Natural killer cell (primary cell): ENCODE results near the gene RNF43. TPM values are rescaled to one million over a fixed set of nuclear protein-coding genes. Genes with fewer than 3 reads are reported as not detected.

Experiments used
- ATAC-seq, 3 donors: fragments of 150-1000 bp in 2 of 3; fragments of 200-7000 bp in 1 of 3; cut with Tn5 transposase; 1 replicate in 1 of 3; 2 replicates in 2 of 3; pipeline ENCODE4 v1.10.0; 2021; ENCODE audit warnings: mild to moderate bottlenecking in 2 of 3, moderate library complexity in 2 of 3
- DNase-seq, 2 donors: peaks; one replicate each; pipeline versions ENCODE4 v3.0.0 to v3.0.0-alpha.2; 2013 to 2021; ENCODE audit warnings: mixed read lengths in 1 of 2
- H3K27ac ChIP-seq: one replicate; pipeline ENCODE4 v1.5.1; 2013; ENCODE audit warnings: mild to moderate bottlenecking, low read length
- H3K27me3 ChIP-seq: one replicate; pipeline ENCODE4 v1.6.1; 2013; ENCODE audit warnings: low read length; ENCODE audit not compliant: control insufficient read depth, insufficient read depth
- H3K36me3 ChIP-seq: one replicate; pipeline ENCODE4 v1.6.1; 2013; ENCODE audit warnings: low read length; ENCODE audit not compliant: control insufficient read depth, insufficient read depth
- H3K4me1 ChIP-seq: one replicate; pipeline ENCODE4 v1.6.1; 2013; ENCODE audit warnings: low read length; ENCODE audit not compliant: control insufficient read depth, insufficient read depth
- H3K4me3 ChIP-seq: one replicate; pipeline ENCODE4 v1.5.1; 2013; ENCODE audit warnings: low read length
- H3K9me3 ChIP-seq: one replicate; pipeline ENCODE4 v1.6.1; 2013; ENCODE audit warnings: low read length; ENCODE audit not compliant: control insufficient read depth, insufficient read depth
- H3K27ac Mint-ChIP-seq, 2 donors: one replicate each; pipeline ENCODE4 v1.8.0; 2022; ENCODE audit warnings: mild to moderate bottlenecking in 2 of 2, mixed read lengths in 2 of 2, moderate library complexity in 1 of 2
- H3K27me3 Mint-ChIP-seq, 2 donors: one replicate each; pipeline ENCODE4 v1.8.0; 2022; ENCODE audit warnings: low read depth in 2 of 2, mixed read lengths in 2 of 2
- H3K36me3 Mint-ChIP-seq: one replicate; pipeline ENCODE4 v1.8.0; 2022; ENCODE audit warnings: mixed read lengths
- H3K4me1 Mint-ChIP-seq, 2 donors: one replicate each; pipeline ENCODE4 v1.8.0; 2022; ENCODE audit warnings: mixed read lengths in 2 of 2
- H3K4me3 Mint-ChIP-seq: one replicate; pipeline ENCODE4 v1.8.0; 2022; ENCODE audit warnings: mild to moderate bottlenecking, moderate library complexity, mixed read lengths
- H3K9me3 Mint-ChIP-seq, 2 donors: one replicate each; pipeline ENCODE4 v1.8.0; 2022; ENCODE audit warnings: mixed read lengths in 2 of 2
- WGBS: methylation state at CpG from one replicate; pipeline ENCODE4 v1.1.7; 2013; ENCODE audit warnings: missing lambda C conversion rate; ENCODE audit not compliant: insufficient coverage; 5-methylcytosine and 5-hydroxymethylcytosine counted together
- intact Hi-C: fragments of 100-400 bp; cut with micrococcal nuclease; formaldehyde crosslinking; loops from one replicate; pipeline ENCODE4 v1.14.2; 2022
- total RNA-seq, 4 donors: library from RNA; stranded (reverse); fragments of 120-200 nt in 1 of 4; gene quantifications; one replicate each; pipeline versions ENCODE4 v1.2.3 to v1.2.4, GENCODE V29; 2013 to 2022
- TF ChIP-seq, protein P1 (sequence below): fragments of 200-600 bp; IDR thresholded peaks from one replicate; pipeline ENCODE4 v1.8.0; 2022; ENCODE audit warnings: antibody characterized with exemption

Gene RNF43
- total RNA-seq, 3 donors from 2014 or later (not counting 1 experiment from before 2014, with no cell fraction given), result 0.95 to 1.1 (median 1.0) TPM

DNA sequence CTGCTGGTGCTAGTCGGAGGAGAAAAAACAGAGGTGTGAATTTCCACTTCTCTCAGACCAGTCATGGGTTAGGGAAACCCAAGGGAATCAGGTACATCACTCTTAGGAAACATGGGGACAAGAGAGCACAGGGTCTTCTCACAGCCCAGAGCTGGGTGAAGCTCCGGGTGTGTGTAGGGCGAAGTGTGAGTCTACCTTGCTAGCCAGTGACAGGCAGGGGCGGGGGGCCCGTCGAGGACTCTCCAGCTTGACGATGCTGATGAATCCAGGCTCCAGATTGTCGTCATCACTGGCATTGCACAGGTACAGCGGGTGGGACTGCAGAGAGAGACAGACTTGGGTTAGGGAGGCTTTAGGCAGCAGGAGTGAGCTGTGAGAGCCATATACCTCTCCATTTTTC is 46.6 kb downstream of the RNF43 start:
- H3K4me1 Mint-ChIP-seq, result peaks cover 42 to 48% of the 10 kb centered on the region in 2 donors

DNA sequence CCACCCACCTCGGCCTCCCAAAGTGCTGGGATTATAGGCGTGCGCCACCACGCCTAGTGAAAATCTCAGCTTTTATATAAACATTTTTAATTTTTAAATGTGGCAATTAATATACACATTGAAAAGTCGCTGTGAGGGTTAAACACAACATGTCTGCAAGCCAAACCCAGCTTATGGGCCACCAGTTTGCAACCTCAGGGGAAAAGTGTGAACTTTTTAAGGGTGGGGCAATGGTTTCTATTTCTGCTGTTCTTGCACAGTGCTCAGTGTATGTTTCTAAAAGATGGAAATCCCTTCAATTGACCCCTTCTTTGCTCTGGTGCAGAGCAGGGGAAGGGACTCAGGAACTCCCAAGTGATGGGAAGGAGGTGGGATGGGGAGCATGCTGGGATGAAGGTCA is 47.0 kb downstream of the RNF43 start:
- Histone ChIP-seq H3K36me3 (no peaks in the 10 kb centered on the region), H3K4me3 (no peak overlapping the region), H3K4me1 (peaks cover 31% of the 10 kb centered on the region), H3K27me3 (no peaks in the 10 kb centered on the region), H3K27ac (no peak overlapping the region), H3K9me3 (no peaks in the 10 kb centered on the region)
- Mint-ChIP-seq H3K9me3 (no peaks in the 10 kb centered on the region), H3K27me3 (no peaks in the 10 kb centered on the region), H3K36me3 (no peaks in the 10 kb centered on the region), H3K4me1 (peaks cover 44% of the 10 kb centered on the region in 2 donors), H3K4me3 (peak overlapping the region; percentile 77), H3K27ac (peak overlapping the region; percentile 75 to 88)
- peak; percentile 63 to 81 (median 69) for ATAC-seq
- 10% methylated on average over 1 of the region's 5 CpGs for WGBS
- DNase-seq, result no peak
- intact Hi-C loops, result no loop called here
- TF ChIP-seq, protein P1, sequence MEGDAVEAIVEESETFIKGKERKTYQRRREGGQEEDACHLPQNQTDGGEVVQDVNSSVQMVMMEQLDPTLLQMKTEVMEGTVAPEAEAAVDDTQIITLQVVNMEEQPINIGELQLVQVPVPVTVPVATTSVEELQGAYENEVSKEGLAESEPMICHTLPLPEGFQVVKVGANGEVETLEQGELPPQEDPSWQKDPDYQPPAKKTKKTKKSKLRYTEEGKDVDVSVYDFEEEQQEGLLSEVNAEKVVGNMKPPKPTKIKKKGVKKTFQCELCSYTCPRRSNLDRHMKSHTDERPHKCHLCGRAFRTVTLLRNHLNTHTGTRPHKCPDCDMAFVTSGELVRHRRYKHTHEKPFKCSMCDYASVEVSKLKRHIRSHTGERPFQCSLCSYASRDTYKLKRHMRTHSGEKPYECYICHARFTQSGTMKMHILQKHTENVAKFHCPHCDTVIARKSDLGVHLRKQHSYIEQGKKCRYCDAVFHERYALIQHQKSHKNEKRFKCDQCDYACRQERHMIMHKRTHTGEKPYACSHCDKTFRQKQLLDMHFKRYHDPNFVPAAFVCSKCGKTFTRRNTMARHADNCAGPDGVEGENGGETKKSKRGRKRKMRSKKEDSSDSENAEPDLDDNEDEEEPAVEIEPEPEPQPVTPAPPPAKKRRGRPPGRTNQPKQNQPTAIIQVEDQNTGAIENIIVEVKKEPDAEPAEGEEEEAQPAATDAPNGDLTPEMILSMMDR, result no peak

More for the DNA sequence above, 46.6 kb downstream of the RNF43 start:
- Mint-ChIP-seq H3K27ac (peak overlapping the region; percentile 75 to 88), H3K36me3 (no peaks in the 10 kb centered on the region), H3K9me3 (no peaks in the 10 kb centered on the region), H3K27me3 (no peaks in the 10 kb centered on the region), H3K4me3 (peak overlapping the region; percentile 77)
- TF ChIP-seq, protein P1, result no peak
- no peak overlapping the region for H3K4me3 ChIP-seq
- H3K36me3 ChIP-seq, result no peaks in the 10 kb centered on the region
- intact Hi-C loops, result no loop called here
- DNase-seq (no peak), ATAC-seq (no peak)
- WGBS, result 83% methylated on average over 9 of the region's 9 CpGs
- no peak overlapping the region for H3K27ac ChIP-seq
- H3K4me1 ChIP-seq, result peaks cover 31% of the 10 kb centered on the region
- no peaks in the 10 kb centered on the region for H3K27me3 ChIP-seq
- no peaks in the 10 kb centered on the region for H3K9me3 ChIP-seq

DNA sequence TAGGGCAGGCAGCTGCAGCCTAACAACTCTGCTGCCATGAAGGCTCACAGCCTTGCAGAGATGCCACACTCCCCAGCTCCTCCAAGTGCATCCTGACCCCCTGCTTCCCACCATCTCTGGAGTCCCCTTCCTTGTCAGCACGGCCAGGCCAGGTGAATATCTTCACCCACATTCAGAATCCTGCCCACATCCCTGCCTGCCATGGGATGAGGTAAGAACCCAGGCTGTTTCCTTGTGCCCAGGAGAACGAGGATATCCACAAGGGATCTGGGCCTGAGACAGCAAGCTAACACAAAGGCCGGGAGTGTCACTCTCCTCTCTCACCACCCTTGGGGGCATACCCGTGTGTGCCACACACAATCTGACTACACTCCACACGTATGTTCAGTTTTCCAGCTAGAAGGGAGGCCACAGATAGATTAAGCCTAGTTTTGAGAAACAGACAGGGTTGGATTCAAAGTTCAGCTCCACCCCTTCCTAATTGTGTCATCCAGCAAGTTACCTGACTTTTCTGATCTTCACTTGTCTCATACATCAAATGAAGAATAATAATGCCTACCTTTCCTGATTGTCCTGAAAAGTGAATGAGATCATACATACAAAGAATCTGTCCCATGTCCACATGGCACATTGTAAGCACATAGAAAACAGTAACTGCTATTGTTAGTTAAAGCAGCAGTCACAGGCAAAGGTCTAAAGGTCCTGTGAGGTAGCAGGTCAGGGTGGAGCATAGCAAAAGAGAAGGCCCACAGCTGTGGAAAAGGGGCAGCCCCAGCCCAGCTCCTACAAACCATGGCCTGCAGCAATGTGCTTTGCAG is 47.9 kb downstream of the RNF43 start:
- Mint-ChIP-seq H3K27me3 (no peaks in the 10 kb centered on the region), H3K36me3 (no peaks in the 10 kb centered on the region), H3K9me3 (no peaks in the 10 kb centered on the region), H3K4me3 (peak overlapping the region; percentile 77), H3K27ac (peak overlapping the region; percentile 81 to 88), H3K4me1 (peaks cover 40 to 47% of the 10 kb centered on the region in 2 donors)
- TF ChIP-seq, protein P1, result no peak
- intact Hi-C loops, result no loop called here
- Histone ChIP-seq H3K36me3 (no peaks in the 10 kb centered on the region), H3K27ac (peak overlapping the region; percentile 24), H3K4me3 (no peak overlapping the region), H3K4me1 (peaks cover 31% of the 10 kb centered on the region), H3K27me3 (no peaks in the 10 kb centered on the region), H3K9me3 (no peaks in the 10 kb centered on the region)
- 61% methylated on average over 5 of the region's 5 CpGs for WGBS
- no peak for DNase-seq
- ATAC-seq, result peak in 2 of 3 donors; percentile 52 to 57
